Trophoblast cell (in vitro differentiated cells and primary cell): ENCODE data around the gene PHKB.

Experiments used
- DNase-seq, 2 donors: peaks; one replicate each; pipeline ENCODE4 v3.0.0-alpha.2; 2016
- H2AFZ ChIP-seq: 2 replicates; pipeline ENCODE4 v1.6.1; 2013; ENCODE audit warnings: low read length, moderate library complexity, mild to moderate bottlenecking; ENCODE audit not compliant: insufficient read depth, poor library complexity
- H2AK5ac ChIP-seq: 2 replicates; pipeline ENCODE4 v1.6.1; 2013; ENCODE audit warnings: mild to moderate bottlenecking, low read length
- H2BK120ac ChIP-seq: 2 replicates; pipeline ENCODE4 v1.6.1; 2013; ENCODE audit warnings: low read length, mild to moderate bottlenecking, moderate library complexity; ENCODE audit not compliant: insufficient read depth, poor library complexity
- H2BK12ac ChIP-seq: 2 replicates; pipeline ENCODE4 v1.6.1; 2013; ENCODE audit warnings: mild to moderate bottlenecking, low read length, moderate library complexity
- H2BK5ac ChIP-seq: 2 replicates; pipeline ENCODE4 v1.6.1; 2013; ENCODE audit warnings: low read length, low read depth, moderate library complexity, mild to moderate bottlenecking; ENCODE audit not compliant: poor library complexity
- H3K14ac ChIP-seq: 2 replicates; pipeline ENCODE4 v1.6.1; 2013; ENCODE audit warnings: mild to moderate bottlenecking, low read length
- H3K18ac ChIP-seq: 2 replicates; pipeline ENCODE4 v1.6.1; 2013; ENCODE audit warnings: mild to moderate bottlenecking, low read length
- H3K23ac ChIP-seq: 2 replicates; pipeline ENCODE4 v1.6.1; 2013; ENCODE audit warnings: low read length
- H3K27ac ChIP-seq: 2 replicates; pipeline ENCODE4 v1.5.1; 2013; ENCODE audit warnings: low read depth, mild to moderate bottlenecking, inconsistent platforms, low read length, moderate library complexity
- H3K27me3 ChIP-seq: 2 replicates; pipeline ENCODE4 v1.6.1; 2013; ENCODE audit warnings: inconsistent platforms, mild to moderate bottlenecking, low read length, moderate library complexity; ENCODE audit not compliant: insufficient read depth
- H3K36me3 ChIP-seq, 2 experiments: 1 replicate in 1 of 2; 2 replicates in 1 of 2; pipeline ENCODE4 v1.6.1; 2013; ENCODE audit warnings: low read length in 2 of 2, mild to moderate bottlenecking in 2 of 2, moderate library complexity in 1 of 2; ENCODE audit not compliant: insufficient read depth in 2 of 2, control insufficient read depth in 1 of 2
- H3K4ac ChIP-seq: 2 replicates; pipeline ENCODE4 v1.6.1; 2013; ENCODE audit warnings: low read depth, mild to moderate bottlenecking, low read length, moderate library complexity
- H3K4me1 ChIP-seq, 2 experiments: 1 replicate in 1 of 2; 2 replicates in 1 of 2; pipeline ENCODE4 v1.6.1; 2013; ENCODE audit warnings: low read length in 2 of 2, mild to moderate bottlenecking in 2 of 2, moderate library complexity in 1 of 2; ENCODE audit not compliant: insufficient read depth in 2 of 2, control insufficient read depth in 1 of 2
- H3K4me2 ChIP-seq: 2 replicates; pipeline ENCODE4 v1.6.1; 2013; ENCODE audit warnings: inconsistent platforms, mild to moderate bottlenecking, low read length, moderate library complexity
- H3K4me3 ChIP-seq: 2 replicates; pipeline ENCODE4 v1.5.1; 2013; ENCODE audit warnings: mild to moderate bottlenecking, low read depth, low read length, inconsistent platforms
- H3K79me1 ChIP-seq: one replicate; pipeline ENCODE4 v1.6.1; 2013; ENCODE audit warnings: low read length
- H3K79me2 ChIP-seq: 2 replicates; pipeline ENCODE4 v1.6.1; 2013; ENCODE audit warnings: low read length, mild to moderate bottlenecking; ENCODE audit not compliant: control insufficient read depth, insufficient read depth, poor library complexity
- H3K9ac ChIP-seq: 2 replicates; pipeline ENCODE4 v1.6.1; 2013; ENCODE audit warnings: mild to moderate bottlenecking, low read length
- H3K9me3 ChIP-seq: 2 replicates; pipeline ENCODE4 v1.6.1; 2013; ENCODE audit warnings: low read depth, mild to moderate bottlenecking, control low read depth, inconsistent platforms, low read length; ENCODE audit not compliant: insufficient read depth
- H4K12ac ChIP-seq: 2 replicates; pipeline ENCODE4 v1.6.1; 2013; ENCODE audit warnings: low read depth, mild to moderate bottlenecking, low read length, moderate library complexity
- H4K8ac ChIP-seq: 2 replicates; pipeline ENCODE4 v1.6.1; 2013; ENCODE audit warnings: low read depth, mild to moderate bottlenecking, low read length, moderate library complexity
- H4K91ac ChIP-seq: one replicate; pipeline ENCODE4 v1.6.1; 2013; ENCODE audit warnings: low read depth, mild to moderate bottlenecking, low read length, moderate library complexity
- WGBS: extraction: QIAGEN DNeasy Blood & Tissue Kit; methylation state at CpG from one replicate; pipeline ENCODE4 v1.1.7; 2013; ENCODE audit warnings: missing lambda C conversion rate; ENCODE audit not compliant: insufficient read length, insufficient coverage; ENCODE audit errors: extremely low coverage; 5-methylcytosine and 5-hydroxymethylcytosine counted together

The PHKB gene

DNA sequence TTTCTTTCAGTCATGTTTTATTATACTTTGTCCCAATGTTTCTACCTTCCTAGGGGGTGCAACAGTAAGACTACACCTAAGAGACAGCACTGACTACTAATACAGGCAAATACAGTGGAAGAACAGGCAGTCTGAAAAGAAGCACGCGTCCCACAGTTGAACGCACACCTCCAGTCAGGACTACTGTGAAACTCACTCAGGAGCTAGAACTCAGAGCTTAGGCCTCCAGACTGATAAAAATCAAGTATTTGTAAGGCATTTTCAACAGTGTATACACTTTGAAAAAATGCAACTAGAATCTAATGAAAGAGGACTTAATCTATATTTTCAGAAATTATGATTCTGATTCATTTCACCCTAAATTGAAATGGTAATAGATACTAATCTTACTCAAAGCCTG lies 14.7 kb upstream of the PHKB start:
- no peak overlapping the region for H3K23ac ChIP-seq
- no peak overlapping the region for H4K12ac ChIP-seq
- H3K27ac ChIP-seq, result no peak overlapping the region
- H3K14ac ChIP-seq, result no peak overlapping the region
- no peak overlapping the region for H2BK12ac ChIP-seq
- H3K9me3 ChIP-seq, result no peaks in the 10 kb centered on the region
- no peak overlapping the region for H2BK5ac ChIP-seq
- H3K4me1 ChIP-seq, result peaks cover 0 to 1% of the 10 kb centered on the region in 2 experiments
- WGBS, result no CpG with 5 or more reads among the region's 3 CpGs
- H3K36me3 ChIP-seq, result peaks cover under 1 to 5% of the 10 kb centered on the region in 2 experiments
- no peak overlapping the region for H3K4me2 ChIP-seq
- no peaks in the 10 kb centered on the region for H3K79me1 ChIP-seq
- H3K4me3 ChIP-seq, result no peak overlapping the region
- H3K18ac ChIP-seq, result no peak overlapping the region
- H4K91ac ChIP-seq, result no peak overlapping the region
- H2AK5ac ChIP-seq, result no peak overlapping the region
- H3K9ac ChIP-seq, result no peak overlapping the region
- H2AFZ ChIP-seq, result no peak overlapping the region
- peak; percentile 63 to 82 for DNase-seq
- no peaks in the 10 kb centered on the region for H3K27me3 ChIP-seq
- H2BK120ac ChIP-seq, result no peak overlapping the region
- H3K4ac ChIP-seq, result no peak overlapping the region
- H3K79me2 ChIP-seq, result no peaks in the 10 kb centered on the region
- H4K8ac ChIP-seq, result no peak overlapping the region

DNA sequence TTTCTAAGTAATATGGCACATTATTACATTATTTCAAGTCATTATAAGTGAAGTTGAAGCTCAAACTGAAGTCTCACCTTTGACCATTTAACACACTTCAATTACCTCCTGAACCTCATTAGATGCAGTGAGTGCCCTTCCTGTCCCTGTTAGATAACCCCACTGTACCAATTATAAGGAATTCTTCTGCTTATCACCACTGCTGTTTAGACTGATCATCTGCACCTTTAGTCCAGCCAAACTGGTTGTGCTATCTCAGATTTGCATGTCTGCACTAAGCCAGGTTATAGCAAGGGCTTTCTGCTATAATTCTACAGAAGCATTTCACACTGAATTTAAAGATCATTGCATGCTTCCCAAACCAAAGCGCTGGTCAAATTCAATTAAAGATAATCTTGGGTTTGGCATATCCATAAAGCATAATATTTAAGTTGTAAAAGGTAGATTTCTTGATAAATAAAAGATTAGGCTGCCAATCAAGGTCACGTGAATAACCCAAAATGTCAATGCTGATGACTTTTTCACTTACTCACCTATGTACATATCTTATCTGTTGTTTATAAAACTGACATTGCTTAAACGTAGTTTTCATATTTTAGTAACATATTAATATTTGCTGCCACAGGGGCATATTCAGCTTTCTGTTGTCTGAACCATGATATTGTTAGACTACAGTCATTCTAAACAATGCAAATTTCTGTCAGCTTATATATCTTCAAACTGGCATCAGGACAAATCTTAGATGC lies 12.1 kb upstream of the PHKB start:
- peak in 1 of 2 donors; percentile 28 for DNase-seq
- H3K4ac ChIP-seq, result no peak overlapping the region
- H2AK5ac ChIP-seq, result no peak overlapping the region
- no peak overlapping the region for H2AFZ ChIP-seq
- H3K27me3 ChIP-seq, result no peaks in the 10 kb centered on the region
- no peak overlapping the region for H4K12ac ChIP-seq
- no peak overlapping the region for H3K14ac ChIP-seq
- no peak overlapping the region for H3K4me3 ChIP-seq
- H3K18ac ChIP-seq, result no peak overlapping the region
- H3K36me3 ChIP-seq, result peaks cover 5 to 7% of the 10 kb centered on the region in 2 experiments
- no peak overlapping the region for H4K91ac ChIP-seq
- no peaks in the 10 kb centered on the region for H3K79me1 ChIP-seq
- WGBS, result no CpG with 5 or more reads among the region's 3 CpGs
- no peak overlapping the region for H4K8ac ChIP-seq
- no peaks in the 10 kb centered on the region for H3K9me3 ChIP-seq
- no peak overlapping the region for H2BK120ac ChIP-seq
- H3K9ac ChIP-seq, result no peak overlapping the region
- H3K23ac ChIP-seq, result no peak overlapping the region
- no peaks in the 10 kb centered on the region for H3K79me2 ChIP-seq
- H3K4me1 ChIP-seq, result peaks cover 0 to 1% of the 10 kb centered on the region in 2 experiments
- no peak overlapping the region for H2BK5ac ChIP-seq
- H3K4me2 ChIP-seq, result no peak overlapping the region
- H2BK12ac ChIP-seq, result no peak overlapping the region
- H3K27ac ChIP-seq, result no peak overlapping the region

DNA sequence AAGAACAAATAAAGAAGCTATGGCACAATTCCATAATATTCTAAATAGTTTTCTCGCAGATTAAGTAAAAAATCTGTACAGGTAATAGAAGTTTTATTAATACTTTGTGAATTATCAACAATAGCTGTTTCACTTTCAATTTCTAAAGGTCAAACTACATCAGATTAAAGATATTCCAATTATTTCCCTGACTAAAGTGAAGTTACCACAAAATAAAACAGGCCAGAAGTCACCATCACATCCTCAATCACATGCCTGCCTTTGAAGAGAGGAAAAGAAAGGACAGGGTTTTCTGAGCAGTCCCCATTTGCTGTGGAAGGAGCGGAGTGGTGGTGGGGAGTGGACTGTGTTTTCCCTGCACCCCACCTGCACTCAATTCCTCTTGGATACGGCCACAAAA lies 11.3 kb upstream of the PHKB start:
- no CpG with 5 or more reads among the region's 3 CpGs for WGBS
- no peak overlapping the region for H4K91ac ChIP-seq

GRCh38 chr16:47458331-47458730 lies 2.8 kb upstream of the PHKB start:
- no peak for DNase-seq
- no peak overlapping the region for H3K14ac ChIP-seq
- H2BK12ac ChIP-seq, result no peak overlapping the region
- H3K9me3 ChIP-seq, result no peaks in the 10 kb centered on the region
- no peak overlapping the region for H2BK120ac ChIP-seq
- no peak overlapping the region for H4K8ac ChIP-seq
- no peak overlapping the region for H3K4me3 ChIP-seq
- H4K91ac ChIP-seq, result no peak overlapping the region
- no peak overlapping the region for H2BK5ac ChIP-seq
- H2AFZ ChIP-seq, result no peak overlapping the region
- H4K12ac ChIP-seq, result no peak overlapping the region
- no peaks in the 10 kb centered on the region for H3K27me3 ChIP-seq
- no peak overlapping the region for H3K23ac ChIP-seq
- peaks cover 12% of the 10 kb centered on the region for H3K79me2 ChIP-seq
- H3K9ac ChIP-seq, result no peak overlapping the region
- H3K4me2 ChIP-seq, result no peak overlapping the region
- no peak overlapping the region for H3K18ac ChIP-seq
- WGBS, result no CpG with 5 or more reads among the region's 2 CpGs
- H3K27ac ChIP-seq, result no peak overlapping the region
- H3K79me1 ChIP-seq, result peaks cover 13% of the 10 kb centered on the region
- no peak overlapping the region for H3K4ac ChIP-seq
- H3K4me1 ChIP-seq, result peaks cover 5 to 10% of the 10 kb centered on the region in 2 experiments
- H2AK5ac ChIP-seq, result no peak overlapping the region
- peaks cover 4 to 6% of the 10 kb centered on the region in 2 experiments for H3K36me3 ChIP-seq

More for the DNA sequence above, 11.3 kb upstream of the PHKB start:
- Histone ChIP-seq H3K27me3 (no peaks in the 10 kb centered on the region), H3K4me3 (no peak overlapping the region), H3K14ac (no peak overlapping the region), H3K79me1 (no peaks in the 10 kb centered on the region), H3K4me2 (no peak overlapping the region), H4K8ac (no peak overlapping the region), H2BK12ac (no peak overlapping the region), H4K12ac (no peak overlapping the region), H2BK5ac (no peak overlapping the region), H2AK5ac (no peak overlapping the region), H2AFZ (no peak overlapping the region), H3K27ac (no peak overlapping the region), H3K23ac (no peak overlapping the region), H3K9me3 (no peaks in the 10 kb centered on the region), H3K4ac (no peak overlapping the region), H3K9ac (no peak overlapping the region), H3K79me2 (no peaks in the 10 kb centered on the region), H3K4me1 (peaks cover 0 to 1% of the 10 kb centered on the region in 2 experiments), H3K36me3 (peaks cover 5 to 7% of the 10 kb centered on the region in 2 experiments), H2BK120ac (no peak overlapping the region), H3K18ac (no peak overlapping the region)
- no peak for DNase-seq
